HUES48 (cell line): Measurements from ENCODE around the gene CHD5.
A peak's percentile ranks its signal among the peaks of the same experiment; 100 is the strongest.

Source experiments
- H3K27ac ChIP-seq: one replicate; pipeline ENCODE4 v1.7.0; 2013; ENCODE audit warnings: low read depth, low read length, inconsistent platforms
- H3K27me3 ChIP-seq: 2 replicates; pipeline ENCODE4 v1.6.1; 2013; ENCODE audit warnings: mild to moderate bottlenecking, low read length; ENCODE audit not compliant: control insufficient read depth, insufficient read depth
- H3K36me3 ChIP-seq: 2 replicates; pipeline ENCODE4 v1.6.1; 2013; ENCODE audit warnings: low read length; ENCODE audit not compliant: control insufficient read depth, insufficient read depth
- H3K4me1 ChIP-seq: 2 replicates; pipeline ENCODE4 v1.6.1; 2013; ENCODE audit warnings: mild to moderate bottlenecking, low read length; ENCODE audit not compliant: control insufficient read depth, insufficient read depth
- H3K4me3 ChIP-seq: 2 replicates; pipeline ENCODE4 v1.5.1; 2013; ENCODE audit warnings: mild to moderate bottlenecking, low read depth, low read length
- H3K9ac ChIP-seq: 2 replicates; pipeline ENCODE4 v1.6.1; 2013; ENCODE audit warnings: mild to moderate bottlenecking, low read depth, low read length, moderate library complexity
- H3K9me3 ChIP-seq: 2 replicates; pipeline ENCODE4 v1.6.1; 2013; ENCODE audit warnings: low read length; ENCODE audit not compliant: control insufficient read depth, insufficient read depth

The CHD5 gene

GRCh38 chr1:6149597-6149996, 30.5 kb downstream of the CHD5 start:
- no peaks in the 10 kb centered on the region for H3K9me3 ChIP-seq
- H3K36me3 ChIP-seq: no peaks in the 10 kb centered on the region
- H3K27ac ChIP-seq: no peak overlapping the region
- H3K4me1 ChIP-seq: peaks cover 6% of the 10 kb centered on the region; the same call in 1 of the 2 replicates
- no peak overlapping the region for H3K9ac ChIP-seq
- H3K4me3 ChIP-seq: no peak overlapping the region
- peaks cover 24% of the 10 kb centered on the region for H3K27me3 ChIP-seq

GRCh38 chr1:6148497-6149241, 31.5 kb downstream of the CHD5 start:
- Histone ChIP-seq H3K36me3 (no peaks in the 10 kb centered on the region), H3K4me1 (peaks cover 6% of the 10 kb centered on the region; the same call in 1 of the 2 replicates), H3K9ac (no peak overlapping the region), H3K9me3 (no peaks in the 10 kb centered on the region), H3K4me3 (peak overlapping the region; percentile 53), H3K27me3 (peaks cover 24% of the 10 kb centered on the region), H3K27ac (no peak overlapping the region)

- peaks cover 24% of the 10 kb centered on the region for H3K27me3 ChIP-seq
- H3K36me3 ChIP-seq: no peaks in the 10 kb centered on the region
- H3K27ac ChIP-seq: no peak overlapping the region
- no peak overlapping the region for H3K4me3 ChIP-seq
- H3K4me1 ChIP-seq: peaks cover 6% of the 10 kb centered on the region; the same call in 1 of the 2 replicates
- H3K9me3 ChIP-seq: no peaks in the 10 kb centered on the region
- H3K9ac ChIP-seq: no peak overlapping the region
Observed at GRCh38 chr1:6145864-6146410, 34.2 kb downstream of the CHD5 start.

GRCh38 chr1:6145396-6145750, 34.7 kb downstream of the CHD5 start:
- H3K27ac ChIP-seq: peak overlapping the region; percentile 19
- peaks cover 24% of the 10 kb centered on the region for H3K27me3 ChIP-seq
- no peaks in the 10 kb centered on the region for H3K36me3 ChIP-seq
- H3K4me1 ChIP-seq: peaks cover 6% of the 10 kb centered on the region; the same call in 1 of the 2 replicates
- H3K9ac ChIP-seq: no peak overlapping the region
- no peak overlapping the region for H3K4me3 ChIP-seq
- H3K9me3 ChIP-seq: no peaks in the 10 kb centered on the region

- H3K4me1 ChIP-seq: peaks cover 6% of the 10 kb centered on the region; the same call in 1 of the 2 replicates
- H3K9ac ChIP-seq: no peak overlapping the region
- H3K9me3 ChIP-seq: no peaks in the 10 kb centered on the region
- H3K27me3 ChIP-seq: peaks cover 23% of the 10 kb centered on the region
- H3K4me3 ChIP-seq: no peak overlapping the region
- no peaks in the 10 kb centered on the region for H3K36me3 ChIP-seq
- peak overlapping the region; percentile 19 for H3K27ac ChIP-seq
Observed at GRCh38 chr1:6144647-6145395, 35.3 kb downstream of the CHD5 start.

- no peak overlapping the region for H3K4me3 ChIP-seq
- no peaks in the 10 kb centered on the region for H3K9me3 ChIP-seq
- H3K4me1 ChIP-seq: peaks cover 6% of the 10 kb centered on the region; the same call in 1 of the 2 replicates
- no peak overlapping the region for H3K9ac ChIP-seq
- peaks cover 16% of the 10 kb centered on the region for H3K27me3 ChIP-seq
- no peak overlapping the region for H3K27ac ChIP-seq
- no peaks in the 10 kb centered on the region for H3K36me3 ChIP-seq
Observed at GRCh38 chr1:6144175-6144574, 35.9 kb downstream of the CHD5 start.

GRCh38 chr1:6143395-6143794, 36.7 kb downstream of the CHD5 start:
- Histone ChIP-seq H3K4me3 (no peak overlapping the region), H3K9me3 (no peaks in the 10 kb centered on the region), H3K9ac (no peak overlapping the region), H3K27ac (no peak overlapping the region), H3K36me3 (no peaks in the 10 kb centered on the region), H3K27me3 (peaks cover 10% of the 10 kb centered on the region), H3K4me1 (peaks cover 1% of the 10 kb centered on the region; the same call in 1 of the 2 replicates)

- H3K9ac ChIP-seq: no peak overlapping the region
- H3K36me3 ChIP-seq: no peaks in the 10 kb centered on the region
- H3K9me3 ChIP-seq: no peaks in the 10 kb centered on the region
- H3K27ac ChIP-seq: no peak overlapping the region
- H3K4me3 ChIP-seq: no peak overlapping the region
- no peaks in the 10 kb centered on the region for H3K4me1 ChIP-seq
- H3K27me3 ChIP-seq: peaks cover 3% of the 10 kb centered on the region
Observed at GRCh38 chr1:6142734-6143133, 37.4 kb downstream of the CHD5 start.

GRCh38 chr1:6142036-6142621, 38.0 kb downstream of the CHD5 start:
- Histone ChIP-seq H3K36me3 (no peaks in the 10 kb centered on the region), H3K9me3 (no peaks in the 10 kb centered on the region), H3K27me3 (no peaks in the 10 kb centered on the region), H3K27ac (no peak overlapping the region), H3K9ac (no peak overlapping the region), H3K4me1 (no peaks in the 10 kb centered on the region), H3K4me3 (no peak overlapping the region)

- no peaks in the 10 kb centered on the region for H3K4me1 ChIP-seq
- no peak overlapping the region for H3K27ac ChIP-seq
- H3K36me3 ChIP-seq: no peaks in the 10 kb centered on the region
- H3K9me3 ChIP-seq: no peaks in the 10 kb centered on the region
- H3K27me3 ChIP-seq: no peaks in the 10 kb centered on the region
- no peak overlapping the region for H3K4me3 ChIP-seq
- H3K9ac ChIP-seq: no peak overlapping the region
Observed at GRCh38 chr1:6141592-6141991, 38.5 kb downstream of the CHD5 start.

GRCh38 chr1:6140413-6140812, 39.7 kb downstream of the CHD5 start:
- Histone ChIP-seq H3K9ac (no peak overlapping the region), H3K4me3 (no peak overlapping the region), H3K36me3 (no peaks in the 10 kb centered on the region), H3K9me3 (no peaks in the 10 kb centered on the region), H3K27me3 (no peaks in the 10 kb centered on the region), H3K4me1 (no peaks in the 10 kb centered on the region), H3K27ac (no peak overlapping the region)
